ENCODE data around the gene TLE1. TPM values are rescaled to one million over a fixed set of nuclear protein-coding genes. Genes with fewer than 3 reads are reported as not detected.
"Not testable (repeated sequence)": the region's sequence is repeated elsewhere in the genome, so short reads cannot be mapped to it uniquely, and the experiment has no call there.

The TLE1 gene
- total RNA-seq, 1 donor from 2014 or later = 9.7 TPM

- DNase-seq = no peak
- intact Hi-C loops (cut with DNase I) = no loop called here
- no peak for ATAC-seq (ENCODE audit: poor library complexity)
Measured at GRCh38 chr9:81609782-81610739, 79.3 kb downstream of the TLE1 start.

GRCh38 chr9:81608289-81608657, 81.1 kb downstream of the TLE1 start:
- intact Hi-C loops (cut with DNase I) = no loop called here
- no peak for DNase-seq
- no peak for ATAC-seq (ENCODE audit: poor library complexity)

- ATAC-seq (ENCODE audit: poor library complexity) = no peak
- intact Hi-C loops (cut with DNase I) = no loop called here
Measured at GRCh38 chr9:81607593-81608288, 81.6 kb downstream of the TLE1 start.

GRCh38 chr9:81606261-81606660, 83.1 kb downstream of the TLE1 start:
- ATAC-seq (ENCODE audit: poor library complexity); DNase-seq; intact Hi-C loops (cut with DNase I): not testable (repeated sequence)

More at GRCh38 chr9:81607593-81608288, 81.6 kb downstream of the TLE1 start:
- DNase-seq = no peak

DNA sequence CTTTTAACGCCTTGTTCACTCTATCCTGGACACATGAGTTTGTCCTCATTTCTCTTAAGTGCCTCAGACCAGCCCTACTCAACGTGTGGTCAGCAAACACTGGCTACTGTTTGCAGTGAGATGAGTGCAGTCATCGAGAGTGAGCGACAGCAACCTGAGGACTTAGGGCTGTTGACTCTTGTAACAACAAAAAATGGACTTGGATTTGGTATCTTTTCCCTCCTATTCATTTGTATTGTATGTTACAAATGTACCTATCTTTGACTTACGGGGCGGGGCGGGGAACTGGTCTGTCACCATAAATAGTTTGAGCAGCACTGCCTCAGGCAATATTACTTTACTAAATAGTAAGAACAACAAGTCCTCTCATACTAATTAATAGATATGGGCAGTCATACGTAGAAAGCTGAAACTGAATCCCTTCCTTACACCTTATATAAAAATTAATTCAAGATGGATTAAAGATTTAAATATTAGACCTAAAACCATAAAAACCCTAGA, 84.1 kb downstream of the TLE1 start:
- DNase-seq (no peak), ATAC-seq (ENCODE audit: poor library complexity) (no peak)
- intact Hi-C loops (cut with DNase I) = no loop called here

- DNase-seq (no peak), ATAC-seq (ENCODE audit: poor library complexity) (no peak)
- intact Hi-C loops (cut with DNase I) = no loop called here
Measured at GRCh38 chr9:81604306-81605169, 84.8 kb downstream of the TLE1 start.

GRCh38 chr9:81602887-81603680, 86.3 kb downstream of the TLE1 start:
- DNase-seq (no peak), ATAC-seq (ENCODE audit: poor library complexity) (no peak)
- intact Hi-C loops (cut with DNase I) = no loop called here

DNA sequence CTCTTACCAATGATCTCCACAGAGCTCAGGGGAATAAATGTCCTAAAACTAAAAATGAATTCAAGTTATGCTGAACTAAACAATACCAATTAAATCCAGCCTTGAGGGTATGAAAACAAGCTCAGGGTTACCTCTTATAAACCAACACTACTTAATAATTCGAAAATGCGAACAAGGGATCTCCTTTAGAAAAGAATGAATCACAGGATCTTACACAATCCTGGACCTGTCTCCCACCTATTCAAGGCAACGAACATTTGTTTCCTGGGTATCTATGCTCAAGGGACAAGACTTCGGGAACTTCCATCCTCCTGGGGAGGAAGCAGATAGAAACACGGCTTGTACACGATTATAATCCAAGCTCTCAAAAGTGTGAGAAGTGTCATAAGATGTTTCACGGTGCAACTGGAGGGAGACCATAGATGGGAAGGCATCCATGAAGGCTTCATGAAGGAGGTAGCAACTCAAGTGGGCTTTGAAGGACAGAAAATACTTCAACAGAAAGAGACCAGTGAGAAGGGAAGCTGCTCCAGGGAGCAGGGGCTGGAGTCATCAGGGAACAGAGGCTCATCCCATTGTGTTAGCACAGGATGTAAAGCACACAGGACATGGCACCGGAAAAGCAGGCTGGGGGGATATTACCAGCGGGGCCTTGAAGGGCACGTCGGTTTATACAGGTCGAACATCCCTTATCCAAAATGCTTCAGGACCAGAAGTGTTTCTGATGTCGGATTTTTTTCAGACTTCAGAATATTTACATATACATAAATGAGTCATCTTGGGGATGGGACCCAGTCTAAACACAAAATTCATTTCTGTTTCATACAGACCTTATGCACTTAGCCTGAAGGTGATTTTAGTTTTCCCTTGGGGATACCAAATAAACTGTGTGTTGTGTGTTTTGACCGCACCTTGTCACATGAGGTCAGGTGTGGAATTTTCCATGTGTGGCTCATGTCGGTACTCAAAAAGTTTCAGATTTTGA, 87.4 kb downstream of the TLE1 start:
- intact Hi-C loops (cut with DNase I) = no loop called here
- ATAC-seq (ENCODE audit: poor library complexity) (no peak), DNase-seq (no peak)

- ATAC-seq (ENCODE audit: poor library complexity) (no peak), DNase-seq (no peak)
- intact Hi-C loops (cut with DNase I) = no loop called here
Measured at GRCh38 chr9:81600631-81601030, 88.7 kb downstream of the TLE1 start.

GRCh38 chr9:81599837-81600236, 89.5 kb downstream of the TLE1 start:
- ATAC-seq (ENCODE audit: poor library complexity) = no peak
- intact Hi-C loops (cut with DNase I) = no loop called here
- no peak for DNase-seq

- ATAC-seq (ENCODE audit: poor library complexity) (no peak), DNase-seq (no peak)
- intact Hi-C loops (cut with DNase I) = no loop called here
Measured at GRCh38 chr9:81598811-81599210, 90.5 kb downstream of the TLE1 start.

DNA sequence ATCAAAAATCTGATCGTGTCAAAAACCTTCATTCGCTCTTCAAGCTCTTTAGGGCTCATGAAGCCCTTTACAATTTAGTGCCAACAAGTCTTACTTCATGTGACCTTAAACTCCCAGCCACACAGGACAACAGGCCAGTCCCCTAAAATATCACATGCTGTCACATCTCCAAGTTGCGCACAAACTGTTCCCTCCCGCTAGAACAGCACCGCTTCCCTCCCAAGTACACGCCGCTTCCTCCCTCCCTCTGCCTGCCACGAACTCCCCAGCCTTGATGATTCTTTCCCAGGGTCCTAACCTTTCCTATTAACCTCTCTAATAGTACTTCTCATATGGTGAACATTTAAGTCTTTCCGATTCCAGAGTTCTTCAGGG, 91.2 kb downstream of the TLE1 start:
- ATAC-seq (ENCODE audit: poor library complexity) (peak; percentile 86), DNase-seq (no peak)
- intact Hi-C loops (cut with DNase I) = no loop called here

GRCh38 chr9:81597419-81598122, 91.8 kb downstream of the TLE1 start:
- no peak for DNase-seq
- intact Hi-C loops (cut with DNase I) = no loop called here
- ATAC-seq (ENCODE audit: poor library complexity) = no peak

- ATAC-seq (ENCODE audit: poor library complexity) = no peak
- no peak for DNase-seq
- intact Hi-C loops (cut with DNase I) = no loop called here
Measured at GRCh38 chr9:81596679-81597418, 92.5 kb downstream of the TLE1 start.

GRCh38 chr9:81595887-81596543, 93.3 kb downstream of the TLE1 start:
- no peak for ATAC-seq (ENCODE audit: poor library complexity)
- intact Hi-C loops (cut with DNase I) = no loop called here
- no peak for DNase-seq

Measured in Right ventricle myocardium superior (tissue), 1 donor.